Calu3 (cell line): Measurements from ENCODE around the gene TAX1BP3. TPM values are rescaled to one million over a fixed set of nuclear protein-coding genes. Genes with fewer than 3 reads are reported as not detected.

ENCODE experiments used
- BruUV-seq: library from RNA; stranded (reverse); fragments of 400-500 nt; replicated peaks from 2 replicates; lab custom pipeline; 2021; lab: Mats Ljungman, UMichigan
- CTCF ChIA-PET: fragments of 300-600 bp; sonication (Branson Sonifier 250); formaldehyde crosslinking; loops from one replicate; lab custom pipeline; 2022; ENCODE audit warnings: antibody characterized with exemption; lab: Charles Lee
- DNase-seq: peaks from one replicate; pipeline ENCODE4 v3.0.0; 2022
- H3K27ac Mint-ChIP-seq: one replicate; pipeline ENCODE4 v1.8.0; 2022; ENCODE audit warnings: mixed read lengths; ENCODE audit not compliant: unreplicated experiment
- H3K27me3 Mint-ChIP-seq: one replicate; pipeline ENCODE4 v1.8.0; 2022; ENCODE audit warnings: mixed read lengths; ENCODE audit not compliant: unreplicated experiment
- H3K36me3 Mint-ChIP-seq: one replicate; pipeline ENCODE4 v1.8.0; 2022; ENCODE audit warnings: mild to moderate bottlenecking, moderate library complexity, mixed read lengths; ENCODE audit not compliant: insufficient read depth, unreplicated experiment
- H3K4me1 Mint-ChIP-seq: one replicate; pipeline ENCODE4 v1.8.0; 2022; ENCODE audit warnings: mild to moderate bottlenecking, low read depth, mixed read lengths; ENCODE audit not compliant: unreplicated experiment
- H3K4me3 Mint-ChIP-seq: one replicate; pipeline ENCODE4 v1.8.0; 2022; ENCODE audit warnings: mild to moderate bottlenecking, low read depth, moderate library complexity, mixed read lengths; ENCODE audit not compliant: unreplicated experiment
- H3K9me3 Mint-ChIP-seq: one replicate; pipeline ENCODE4 v1.8.0; 2022; ENCODE audit warnings: low read depth, mixed read lengths; ENCODE audit not compliant: unreplicated experiment
- CTCF ChIP-seq: fragments of 200-600 bp; IDR thresholded peaks from one replicate; pipeline ENCODE4 v1.8.0; 2022; ENCODE audit warnings: antibody characterized with exemption; ENCODE audit not compliant: unreplicated experiment
- intact Hi-C: fragments of 100-400 bp; cut with micrococcal nuclease; formaldehyde crosslinking; loops from one replicate; pipeline ENCODE4 v1.10.0; 2022; ENCODE audit not compliant: unreplicated experiment
- total RNA-seq: library from RNA; stranded (reverse); gene quantifications from 2 replicates; pipeline ENCODE4 v1.2.3, GENCODE V29; 2022

TAX1BP3 gene
- total RNA-seq, 1 experiment from 2014 or later = 66.1 TPM

GRCh38 chr17:3636154-3636907, 32.0 kb downstream of the TAX1BP3 start, which contains the start of the genes CTNS and SHPK:
Gene CTNS, plus strand, starts transcription at chr17:3636760. Its CDS starts 3,447 bp downstream, at chr17:3640207.
Gene SHPK, minus strand, starts transcription at chr17:3636250. Its CDS starts 31 bp downstream, at chr17:3636219.
- no peaks in the 10 kb centered on the region for H3K27me3 Mint-ChIP-seq
- no peaks in the 10 kb centered on the region for H3K9me3 Mint-ChIP-seq
- intact Hi-C loops = no loop called here
- peak within 1 kb of the TSS; percentile 97 for H3K27ac Mint-ChIP-seq
- peak within 1 kb of the TSS; percentile 89 for H3K4me3 Mint-ChIP-seq
- peak; percentile 94 for DNase-seq
- CTCF ChIA-PET = interaction anchor here (0.6 to 1.1 kb wide), 3 partner anchors 38 to 593 kb away, joined by 3 to 4 read pairs (median 4); no protein-coding TSS in a partner anchor
- TF ChIP-seq CTCF = no peak
- no peaks in the 10 kb centered on the region for H3K4me1 Mint-ChIP-seq
- H3K36me3 Mint-ChIP-seq = peaks cover 34% of the 10 kb centered on the region
- no TSS peak for BruUV-seq

GRCh38 chr17:3635474-3636153, 32.8 kb downstream of the TAX1BP3 start:
- TF ChIP-seq CTCF = no peak
- CTCF ChIA-PET = interaction anchor here (0.6 to 1.1 kb wide), 2 partner anchors 38 to 587 kb away, joined by 3 to 4 read pairs; no protein-coding TSS in a partner anchor
- H3K36me3 Mint-ChIP-seq = peaks cover 34% of the 10 kb centered on the region
- peak overlapping the region; percentile 89 for H3K4me3 Mint-ChIP-seq
- intact Hi-C loops = no loop called here
- DNase-seq = peak; percentile 3
- H3K27ac Mint-ChIP-seq = peak overlapping the region; percentile 60
- no peaks in the 10 kb centered on the region for H3K4me1 Mint-ChIP-seq
- TSS peak; percentile 28 for BruUV-seq
- no peaks in the 10 kb centered on the region for H3K9me3 Mint-ChIP-seq
- H3K27me3 Mint-ChIP-seq = no peaks in the 10 kb centered on the region

- peaks cover 29% of the 10 kb centered on the region for H3K36me3 Mint-ChIP-seq
- no peak overlapping the region for H3K4me3 Mint-ChIP-seq
- H3K4me1 Mint-ChIP-seq = no peaks in the 10 kb centered on the region
- CTCF ChIA-PET = interaction anchor here (0.6 to 0.7 kb wide), 2 partner anchors 24 to 252 kb away, joined by 3 to 5 read pairs; no protein-coding TSS in a partner anchor
- no peaks in the 10 kb centered on the region for H3K27me3 Mint-ChIP-seq
- no peak for DNase-seq
- no TSS peak for BruUV-seq
- no peaks in the 10 kb centered on the region for H3K9me3 Mint-ChIP-seq
- TF ChIP-seq CTCF = no peak
- intact Hi-C loops = no loop called here
- no peak overlapping the region for H3K27ac Mint-ChIP-seq
Measured at GRCh38 chr17:3632287-3632686, 36.1 kb downstream of the TAX1BP3 start.

GRCh38 chr17:3630781-3631180, 37.6 kb downstream of the TAX1BP3 start:
- CTCF ChIA-PET = no interaction called here
- no TSS peak for BruUV-seq
- peaks cover 14% of the 10 kb centered on the region for H3K36me3 Mint-ChIP-seq

More at GRCh38 chr17:3630781-3631180, 37.6 kb downstream of the TAX1BP3 start:
- DNase-seq = no peak
- no peak for TF ChIP-seq CTCF
- Mint-ChIP-seq H3K4me3 (no peak overlapping the region), H3K27me3 (no peaks in the 10 kb centered on the region), H3K4me1 (no peaks in the 10 kb centered on the region), H3K9me3 (no peaks in the 10 kb centered on the region), H3K27ac (no peak overlapping the region)
- intact Hi-C loops = no loop called here
